ENCODE results near the gene BHLHE23.

DNA sequence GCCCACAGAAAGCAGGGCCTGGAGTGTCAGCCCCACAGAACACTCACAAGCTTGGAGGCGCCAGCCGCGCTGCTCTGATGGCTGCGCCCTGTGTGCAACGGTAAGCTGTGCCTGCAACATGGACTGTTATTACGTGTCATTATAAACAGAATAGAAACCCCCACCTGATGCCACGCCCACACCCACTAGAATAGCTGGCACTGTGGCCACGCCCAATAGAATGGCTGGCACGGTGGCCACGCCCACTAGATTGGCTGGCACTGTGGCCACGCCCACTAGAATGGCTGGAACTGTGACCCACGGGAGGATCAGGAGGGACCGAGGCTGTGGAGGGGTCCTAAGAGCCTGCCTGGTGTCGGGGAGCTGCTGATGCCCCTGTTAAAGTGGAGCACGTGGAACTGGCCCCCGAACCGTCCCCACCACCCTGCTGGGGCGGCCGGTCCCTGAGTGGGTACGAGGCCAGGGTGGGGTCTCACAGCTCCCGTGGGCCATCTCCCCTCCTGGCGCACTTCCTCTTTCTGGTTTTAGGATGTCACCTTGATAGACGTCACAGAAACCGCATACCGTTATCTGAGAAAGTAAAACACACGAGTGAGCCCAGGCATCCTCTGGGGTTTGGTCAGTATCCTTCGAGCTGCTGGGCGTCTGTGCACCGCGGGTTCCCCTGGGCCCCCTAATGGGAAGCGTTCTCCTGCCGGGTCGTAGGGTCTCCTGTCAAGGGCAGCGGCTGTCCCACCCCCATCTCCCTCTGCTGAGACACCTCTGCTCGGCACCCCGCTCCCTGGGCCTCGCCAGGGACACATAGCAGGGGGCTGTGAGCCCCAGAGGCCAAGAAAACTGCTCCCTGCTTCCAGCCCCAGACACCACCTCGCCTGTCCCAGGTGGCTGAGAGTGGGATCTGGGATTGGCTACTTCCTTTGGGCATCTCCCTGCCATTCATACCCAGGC is 28.9 kb downstream of the BHLHE23 start:
- TF ChIP-seq, protein P1, sequence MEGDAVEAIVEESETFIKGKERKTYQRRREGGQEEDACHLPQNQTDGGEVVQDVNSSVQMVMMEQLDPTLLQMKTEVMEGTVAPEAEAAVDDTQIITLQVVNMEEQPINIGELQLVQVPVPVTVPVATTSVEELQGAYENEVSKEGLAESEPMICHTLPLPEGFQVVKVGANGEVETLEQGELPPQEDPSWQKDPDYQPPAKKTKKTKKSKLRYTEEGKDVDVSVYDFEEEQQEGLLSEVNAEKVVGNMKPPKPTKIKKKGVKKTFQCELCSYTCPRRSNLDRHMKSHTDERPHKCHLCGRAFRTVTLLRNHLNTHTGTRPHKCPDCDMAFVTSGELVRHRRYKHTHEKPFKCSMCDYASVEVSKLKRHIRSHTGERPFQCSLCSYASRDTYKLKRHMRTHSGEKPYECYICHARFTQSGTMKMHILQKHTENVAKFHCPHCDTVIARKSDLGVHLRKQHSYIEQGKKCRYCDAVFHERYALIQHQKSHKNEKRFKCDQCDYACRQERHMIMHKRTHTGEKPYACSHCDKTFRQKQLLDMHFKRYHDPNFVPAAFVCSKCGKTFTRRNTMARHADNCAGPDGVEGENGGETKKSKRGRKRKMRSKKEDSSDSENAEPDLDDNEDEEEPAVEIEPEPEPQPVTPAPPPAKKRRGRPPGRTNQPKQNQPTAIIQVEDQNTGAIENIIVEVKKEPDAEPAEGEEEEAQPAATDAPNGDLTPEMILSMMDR (IDR thresholded peaks at IDR 0.05), result no peak
- TF ChIP-seq POLR2A (IDR thresholded peaks at IDR 0.05), result no peak

Data from uterus (tissue), 2 donors.